Measurements from ENCODE around the gene KRT76.
"Not testable (repeated sequence)": the region's sequence is repeated elsewhere in the genome, so short reads cannot be mapped to it uniquely, and the experiment has no call there.

Gene KRT76

GRCh38 chr12:52767020-52767379 is 10.1 kb downstream of the KRT76 start:
- H3K9me3 ChIP-seq (ENCODE audit: control insufficient read depth, insufficient read depth, low read length), result no peaks in the 10 kb centered on the region
- no peaks in the 10 kb centered on the region for H3K36me3 ChIP-seq (ENCODE audit: control insufficient read depth, insufficient read depth, low read length)
- no peaks in the 10 kb centered on the region for H3K4me1 ChIP-seq (ENCODE audit: control insufficient read depth, insufficient read depth, low read length)
- peaks cover 1% of the 10 kb centered on the region; the same call in 1 of the 2 replicates for H3K27me3 ChIP-seq (ENCODE audit: control insufficient read depth, insufficient read depth, low read length)
- no peak for DNase-seq (ENCODE audit: low read depth, low spot score)
- H3K27ac ChIP-seq (ENCODE audit: low read length), result no peak overlapping the region
- no CpG with 5 or more reads among the region's 1 CpG for WGBS (ENCODE audit: insufficient coverage, insufficient read length)
- H3K4me3 ChIP-seq (ENCODE audit: low read length), result no peak overlapping the region

- Histone ChIP-seq H3K36me3 (ENCODE audit: control insufficient read depth, insufficient read depth, low read length) (no peaks in the 10 kb centered on the region), H3K4me1 (ENCODE audit: control insufficient read depth, insufficient read depth, low read length) (no peaks in the 10 kb centered on the region), H3K27ac (ENCODE audit: low read length) (no peak overlapping the region), H3K9me3 (ENCODE audit: control insufficient read depth, insufficient read depth, low read length) (no peaks in the 10 kb centered on the region), H3K4me3 (ENCODE audit: low read length) (no peak overlapping the region), H3K27me3 (ENCODE audit: control insufficient read depth, insufficient read depth, low read length) (peaks cover 1% of the 10 kb centered on the region; the same call in 1 of the 2 replicates)
- DNase-seq (ENCODE audit: low read depth, low spot score), result no peak
- no CpG with 5 or more reads among the region's 5 CpGs for WGBS (ENCODE audit: insufficient coverage, insufficient read length)
These were observed 10.7 kb downstream of the KRT76 start for GRCh38 chr12:52766351-52767019.

- no CpG with 5 or more reads among the region's 1 CpG for WGBS (ENCODE audit: insufficient coverage, insufficient read length)
- no peak overlapping the region for H3K4me3 ChIP-seq (ENCODE audit: low read length)
- no peak overlapping the region for H3K27ac ChIP-seq (ENCODE audit: low read length)
- no peak for DNase-seq (ENCODE audit: low read depth, low spot score)
- H3K9me3 ChIP-seq (ENCODE audit: control insufficient read depth, insufficient read depth, low read length), result no peaks in the 10 kb centered on the region; the same call in 1 of the 2 replicates
- H3K27me3 ChIP-seq (ENCODE audit: control insufficient read depth, insufficient read depth, low read length), result peaks cover 1% of the 10 kb centered on the region; the same call in 1 of the 2 replicates
- no peaks in the 10 kb centered on the region for H3K36me3 ChIP-seq (ENCODE audit: control insufficient read depth, insufficient read depth, low read length)
- H3K4me1 ChIP-seq (ENCODE audit: control insufficient read depth, insufficient read depth, low read length), result no peaks in the 10 kb centered on the region
These were observed 11.4 kb downstream of the KRT76 start for GRCh38 chr12:52765702-52766101.

GRCh38 chr12:52763991-52764390 is 13.2 kb downstream of the KRT76 start:
- Histone ChIP-seq H3K4me1 (ENCODE audit: control insufficient read depth, insufficient read depth, low read length) (no peaks in the 10 kb centered on the region), H3K9me3 (ENCODE audit: control insufficient read depth, insufficient read depth, low read length) (peaks cover 2% of the 10 kb centered on the region), H3K27ac (ENCODE audit: low read length) (no peak overlapping the region), H3K36me3 (ENCODE audit: control insufficient read depth, insufficient read depth, low read length) (no peaks in the 10 kb centered on the region), H3K4me3 (ENCODE audit: low read length) (no peak overlapping the region), H3K27me3 (ENCODE audit: control insufficient read depth, insufficient read depth, low read length) (peaks cover 1% of the 10 kb centered on the region; the same call in 1 of the 2 replicates)
- no CpG with 5 or more reads among the region's 2 CpGs for WGBS (ENCODE audit: insufficient coverage, insufficient read length)
- no peak for DNase-seq (ENCODE audit: low read depth, low spot score)

GRCh38 chr12:52763036-52763659 is 14.0 kb downstream of the KRT76 start:
- WGBS (ENCODE audit: insufficient coverage, insufficient read length), result no CpG with 5 or more reads among the region's 9 CpGs

GRCh38 chr12:52761802-52762201 is 15.3 kb downstream of the KRT76 start:
- no CpG with 5 or more reads among the region's 2 CpGs for WGBS (ENCODE audit: insufficient coverage, insufficient read length)
- Histone ChIP-seq H3K9me3 (ENCODE audit: control insufficient read depth, insufficient read depth, low read length) (peaks cover 2% of the 10 kb centered on the region), H3K36me3 (ENCODE audit: control insufficient read depth, insufficient read depth, low read length) (no peaks in the 10 kb centered on the region), H3K4me3 (ENCODE audit: low read length) (no peak overlapping the region), H3K4me1 (ENCODE audit: control insufficient read depth, insufficient read depth, low read length) (no peaks in the 10 kb centered on the region), H3K27me3 (ENCODE audit: control insufficient read depth, insufficient read depth, low read length) (peaks cover 1% of the 10 kb centered on the region; the same call in 1 of the 2 replicates), H3K27ac (ENCODE audit: low read length) (no peak overlapping the region)
- no peak for DNase-seq (ENCODE audit: low read depth, low spot score)

More at GRCh38 chr12:52763036-52763659, 14.0 kb downstream of the KRT76 start:
- H3K4me3 ChIP-seq (ENCODE audit: low read length), result no peak overlapping the region
- no peak for DNase-seq (ENCODE audit: low read depth, low spot score)
- H3K27me3 ChIP-seq (ENCODE audit: control insufficient read depth, insufficient read depth, low read length), result peaks cover 1% of the 10 kb centered on the region; the same call in 1 of the 2 replicates
- no peaks in the 10 kb centered on the region for H3K36me3 ChIP-seq (ENCODE audit: control insufficient read depth, insufficient read depth, low read length)
- no peak overlapping the region for H3K27ac ChIP-seq (ENCODE audit: low read length)
- H3K4me1 ChIP-seq (ENCODE audit: control insufficient read depth, insufficient read depth, low read length), result no peaks in the 10 kb centered on the region
- peaks cover 2% of the 10 kb centered on the region for H3K9me3 ChIP-seq (ENCODE audit: control insufficient read depth, insufficient read depth, low read length)

GRCh38 chr12:52761218-52761617 is 15.9 kb downstream of the KRT76 start:
- no CpG with 5 or more reads among the region's 8 CpGs for WGBS (ENCODE audit: insufficient coverage, insufficient read length)
- not testable (repeated sequence) for H3K4me3 ChIP-seq (ENCODE audit: low read length); DNase-seq (ENCODE audit: low read depth, low spot score); H3K36me3 ChIP-seq (ENCODE audit: control insufficient read depth, insufficient read depth, low read length); H3K4me1 ChIP-seq (ENCODE audit: control insufficient read depth, insufficient read depth, low read length); H3K27ac ChIP-seq (ENCODE audit: low read length); H3K27me3 ChIP-seq (ENCODE audit: control insufficient read depth, insufficient read depth, low read length); H3K9me3 ChIP-seq (ENCODE audit: control insufficient read depth, insufficient read depth, low read length)

- Histone ChIP-seq H3K36me3 (ENCODE audit: control insufficient read depth, insufficient read depth, low read length) (no peaks in the 10 kb centered on the region), H3K4me3 (ENCODE audit: low read length) (no peak overlapping the region), H3K9me3 (ENCODE audit: control insufficient read depth, insufficient read depth, low read length) (peaks cover 2% of the 10 kb centered on the region), H3K4me1 (ENCODE audit: control insufficient read depth, insufficient read depth, low read length) (no peaks in the 10 kb centered on the region), H3K27me3 (ENCODE audit: control insufficient read depth, insufficient read depth, low read length) (peaks cover 1% of the 10 kb centered on the region; the same call in 1 of the 2 replicates), H3K27ac (ENCODE audit: low read length) (no peak overlapping the region)
- DNase-seq (ENCODE audit: low read depth, low spot score), result no peak
These were observed 16.5 kb downstream of the KRT76 start for GRCh38 chr12:52760623-52761022.

GRCh38 chr12:52759695-52760094 is 17.4 kb downstream of the KRT76 start:
- Histone ChIP-seq H3K9me3 (ENCODE audit: control insufficient read depth, insufficient read depth, low read length) (peaks cover 2% of the 10 kb centered on the region), H3K4me1 (ENCODE audit: control insufficient read depth, insufficient read depth, low read length) (no peaks in the 10 kb centered on the region), H3K27me3 (ENCODE audit: control insufficient read depth, insufficient read depth, low read length) (peaks cover 1% of the 10 kb centered on the region; the same call in 1 of the 2 replicates), H3K36me3 (ENCODE audit: control insufficient read depth, insufficient read depth, low read length) (no peaks in the 10 kb centered on the region), H3K27ac (ENCODE audit: low read length) (no peak overlapping the region), H3K4me3 (ENCODE audit: low read length) (no peak overlapping the region)
- WGBS (ENCODE audit: insufficient coverage, insufficient read length), result no CpG with 5 or more reads among the region's 2 CpGs
- no peak for DNase-seq (ENCODE audit: low read depth, low spot score)

GRCh38 chr12:52759218-52759617 is 17.9 kb downstream of the KRT76 start:
- Histone ChIP-seq H3K36me3 (ENCODE audit: control insufficient read depth, insufficient read depth, low read length) (no peaks in the 10 kb centered on the region), H3K27ac (ENCODE audit: low read length) (no peak overlapping the region), H3K9me3 (ENCODE audit: control insufficient read depth, insufficient read depth, low read length) (peaks cover 2% of the 10 kb centered on the region), H3K4me3 (ENCODE audit: low read length) (no peak overlapping the region), H3K4me1 (ENCODE audit: control insufficient read depth, insufficient read depth, low read length) (no peaks in the 10 kb centered on the region), H3K27me3 (ENCODE audit: control insufficient read depth, insufficient read depth, low read length) (peaks cover 1% of the 10 kb centered on the region; the same call in 1 of the 2 replicates)
- DNase-seq (ENCODE audit: low read depth, low spot score), result no peak
- no CpG with 5 or more reads among the region's 2 CpGs for WGBS (ENCODE audit: insufficient coverage, insufficient read length)
